ENCODE results near the gene MYO10.
"Not testable (repeated sequence)": the region's sequence is repeated elsewhere in the genome, so short reads cannot be mapped to it uniquely, and the experiment has no call there.

Gene MYO10

GRCh38 chr5:16936150-16936988 lies at the start of gene MYO10:
MYO10 (minus strand) TSS chr5:16936288; CDS start chr5:16935808, 480 bp downstream.
- DNase-seq (ENCODE audit: low read depth in 1 of 2, low spot score in 1 of 2), result peak; percentile 11 to 53

DNA sequence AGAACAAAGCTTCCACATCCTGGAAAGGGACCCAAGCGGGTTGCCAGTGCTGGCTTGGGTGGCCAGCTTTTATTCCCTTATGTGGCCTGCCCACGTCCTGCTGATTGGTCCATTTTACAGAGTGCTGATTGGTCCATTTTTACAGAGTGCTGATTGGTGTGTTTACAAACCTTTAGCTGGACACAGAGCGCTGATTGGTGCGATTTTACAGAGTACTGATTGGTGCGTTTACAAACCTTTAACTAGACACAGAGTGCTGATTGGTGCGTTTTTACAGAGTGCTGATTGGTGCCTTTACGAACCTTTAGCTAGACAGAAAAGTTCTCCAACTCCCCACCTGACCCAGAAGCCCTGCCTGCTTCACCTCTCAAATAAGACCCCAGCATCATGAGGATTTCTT lies 49.2 kb upstream of the MYO10 start:
- not testable (repeated sequence) for DNase-seq (ENCODE audit: low read depth in 1 of 2, low spot score in 1 of 2)

GRCh38 chr5:16983972-16984371 lies 47.9 kb upstream of the MYO10 start:
- DNase-seq (ENCODE audit: low read depth in 1 of 2, low spot score in 1 of 2), result no peak

DNA sequence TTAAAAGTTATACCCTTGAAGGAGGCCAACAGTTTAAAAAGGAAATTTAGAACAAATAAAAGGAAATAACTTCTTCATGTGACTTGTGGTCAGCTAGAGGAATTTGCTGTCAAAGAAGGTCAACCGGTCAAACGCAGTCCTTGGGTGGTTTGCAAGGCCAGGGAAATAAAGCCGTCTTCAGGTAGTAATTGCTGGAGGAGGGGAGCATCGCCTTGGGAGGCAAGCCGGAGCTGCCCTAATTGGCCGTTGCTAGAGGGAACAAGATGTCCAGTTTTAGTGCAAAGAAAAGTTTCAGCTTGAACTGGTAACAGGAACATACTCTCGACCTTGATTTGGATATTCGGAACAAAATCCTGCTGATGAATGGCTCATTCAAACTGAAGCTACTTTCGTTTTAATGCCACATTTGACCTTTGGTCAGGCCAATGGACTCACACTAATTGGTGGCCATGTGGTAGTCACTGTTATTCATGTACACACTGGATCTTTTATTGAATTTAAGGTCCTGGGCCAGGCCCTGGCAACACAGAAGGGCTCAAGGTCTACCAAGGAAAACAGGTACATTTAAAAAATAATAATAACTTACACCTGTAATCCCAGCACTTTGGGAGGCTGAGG lies 47.0 kb upstream of the MYO10 start:
- no peak for DNase-seq (ENCODE audit: low read depth in 1 of 2, low spot score in 1 of 2)

DNA sequence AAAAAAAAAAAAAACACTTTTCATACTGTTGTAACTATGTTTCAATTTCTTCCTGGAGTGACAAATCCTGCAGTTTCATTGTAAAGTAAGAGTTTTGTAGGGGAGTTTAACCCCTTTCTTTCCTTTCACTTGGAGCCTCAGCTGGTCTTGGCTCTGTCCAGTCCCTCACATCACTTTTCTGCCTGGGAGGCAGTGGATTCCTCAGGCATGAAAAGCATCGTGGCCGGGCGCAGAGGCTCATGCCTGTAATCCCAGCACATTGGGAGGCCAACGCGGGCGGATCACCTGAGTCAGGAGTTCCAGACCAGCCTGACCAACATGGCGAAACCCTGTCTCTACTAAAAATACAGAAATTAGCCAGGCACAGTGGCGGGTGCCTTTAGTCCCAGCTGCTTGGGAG lies 45.6 kb upstream of the MYO10 start:
- DNase-seq (ENCODE audit: low read depth in 1 of 2, low spot score in 1 of 2), result no peak

DNA sequence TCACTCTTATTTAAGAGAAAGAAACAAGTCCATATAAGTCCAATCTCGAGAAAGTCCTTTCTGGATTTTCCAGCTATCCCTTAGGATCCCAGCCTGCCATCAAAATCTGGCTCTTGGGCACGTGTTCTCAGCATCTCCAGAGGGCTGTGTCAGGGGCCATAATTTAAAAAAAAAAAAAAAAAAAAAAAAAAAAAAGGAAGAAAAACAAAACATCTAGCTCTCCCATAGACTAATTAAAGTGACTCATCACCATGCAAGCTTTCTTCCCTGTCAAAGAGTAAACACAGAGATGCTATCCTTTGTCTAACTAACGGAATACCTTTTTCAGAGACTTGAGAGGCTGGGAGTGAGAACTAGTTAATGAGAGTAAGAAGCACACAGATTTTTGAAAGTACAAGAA lies 44.9 kb upstream of the MYO10 start:
- no peak for DNase-seq (ENCODE audit: low read depth in 1 of 2, low spot score in 1 of 2)

DNA sequence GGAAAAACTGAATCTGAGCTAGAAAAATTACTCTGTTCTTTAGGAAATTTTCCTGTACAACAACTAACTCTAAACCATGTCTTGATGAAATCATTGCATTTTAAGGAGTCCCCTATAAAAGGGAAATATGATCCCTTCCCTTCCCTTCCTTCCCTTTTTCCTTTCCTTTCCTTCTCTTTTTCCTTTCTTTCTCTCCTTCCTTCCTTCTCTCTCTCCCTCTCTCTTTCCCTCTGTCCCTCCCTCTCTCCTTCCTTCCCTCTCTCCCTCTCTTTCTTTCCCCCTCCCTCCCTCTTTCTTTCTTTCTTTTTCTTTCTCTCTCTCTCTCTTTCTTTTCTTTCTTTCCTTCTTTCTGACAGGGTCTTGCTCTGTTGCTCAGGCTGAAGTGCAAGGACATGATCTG lies 42.2 kb upstream of the MYO10 start:
- DNase-seq (ENCODE audit: low read depth in 1 of 2, low spot score in 1 of 2), result no peak

- DNase-seq (ENCODE audit: low read depth in 1 of 2, low spot score in 1 of 2), result no peak
These were observed 40.5 kb upstream of the MYO10 start for GRCh38 chr5:16976625-16977008.

GRCh38 chr5:16975950-16976624 lies 40.0 kb upstream of the MYO10 start:
- no peak for DNase-seq (ENCODE audit: low read depth in 1 of 2, low spot score in 1 of 2)

DNA sequence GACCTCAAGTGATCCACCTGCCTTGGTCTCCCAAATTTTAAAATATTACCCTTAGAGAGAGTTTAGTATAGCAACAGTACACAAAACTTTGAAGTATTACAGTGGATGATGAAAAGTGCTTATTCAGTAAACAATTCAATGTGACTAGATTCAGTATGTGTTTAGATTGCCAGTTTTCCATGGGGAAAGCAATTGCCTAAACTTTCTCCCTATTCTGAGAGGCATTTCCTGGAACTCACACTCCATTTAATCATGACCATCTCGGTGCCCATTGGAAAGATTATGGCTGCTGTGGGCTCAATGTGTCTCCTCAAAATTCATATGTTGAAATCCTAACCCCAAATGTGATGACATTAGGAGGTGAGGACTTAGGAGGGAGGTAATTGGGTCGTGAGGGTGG lies 38.9 kb upstream of the MYO10 start:
- DNase-seq (ENCODE audit: low read depth in 1 of 2, low spot score in 1 of 2), result no peak

GRCh38 chr5:16970826-16971225 lies 34.7 kb upstream of the MYO10 start:
- no peak for DNase-seq (ENCODE audit: low read depth in 1 of 2, low spot score in 1 of 2)

DNA sequence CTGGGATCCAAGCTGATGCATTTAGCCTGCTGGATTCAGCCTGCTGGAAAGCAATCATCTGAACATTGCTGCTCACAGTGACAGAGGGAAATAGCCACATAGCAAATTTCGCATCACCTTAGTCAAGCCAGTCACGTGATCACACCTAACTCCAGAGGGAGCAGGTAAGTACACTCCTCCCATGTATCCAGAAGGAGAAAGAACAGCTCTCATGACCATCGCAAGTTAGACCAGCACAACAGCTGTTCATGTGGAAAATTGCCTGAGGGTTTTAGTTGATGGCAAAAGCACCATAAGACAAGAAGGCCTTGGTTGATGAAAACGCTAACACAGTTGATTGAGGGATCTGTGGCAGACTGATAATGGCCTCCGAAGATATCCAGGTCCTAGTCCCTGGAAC lies 34.2 kb upstream of the MYO10 start:
- no peak for DNase-seq (ENCODE audit: low read depth in 1 of 2, low spot score in 1 of 2)

GRCh38 chr5:16965581-16965980 lies 29.5 kb upstream of the MYO10 start:
- no peak for DNase-seq (ENCODE audit: low read depth in 1 of 2, low spot score in 1 of 2)

DNA sequence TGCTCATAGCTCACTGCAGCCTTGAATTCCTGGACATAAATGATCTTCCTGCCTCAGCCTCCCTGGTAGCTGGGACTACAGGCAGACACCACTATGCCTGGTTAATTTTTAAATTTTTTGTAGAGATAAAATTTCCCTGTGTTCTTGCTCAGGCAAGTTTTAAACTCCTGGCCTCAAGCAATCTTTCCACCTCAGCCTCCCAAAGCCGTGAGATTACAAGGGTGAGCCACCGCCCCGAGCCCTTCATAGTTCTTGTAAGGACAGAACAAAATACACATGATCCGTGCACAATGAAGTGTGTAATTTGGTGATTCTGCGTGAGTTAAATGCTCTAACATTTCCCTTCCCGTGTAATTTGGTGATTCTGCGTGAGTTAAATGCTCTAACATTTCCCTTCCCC lies 27.7 kb upstream of the MYO10 start:
- no peak for DNase-seq (ENCODE audit: low read depth in 1 of 2, low spot score in 1 of 2)

GRCh38 chr5:16961131-16961530 lies 25.0 kb upstream of the MYO10 start:
- DNase-seq (ENCODE audit: low read depth in 1 of 2, low spot score in 1 of 2), result no peak

DNA sequence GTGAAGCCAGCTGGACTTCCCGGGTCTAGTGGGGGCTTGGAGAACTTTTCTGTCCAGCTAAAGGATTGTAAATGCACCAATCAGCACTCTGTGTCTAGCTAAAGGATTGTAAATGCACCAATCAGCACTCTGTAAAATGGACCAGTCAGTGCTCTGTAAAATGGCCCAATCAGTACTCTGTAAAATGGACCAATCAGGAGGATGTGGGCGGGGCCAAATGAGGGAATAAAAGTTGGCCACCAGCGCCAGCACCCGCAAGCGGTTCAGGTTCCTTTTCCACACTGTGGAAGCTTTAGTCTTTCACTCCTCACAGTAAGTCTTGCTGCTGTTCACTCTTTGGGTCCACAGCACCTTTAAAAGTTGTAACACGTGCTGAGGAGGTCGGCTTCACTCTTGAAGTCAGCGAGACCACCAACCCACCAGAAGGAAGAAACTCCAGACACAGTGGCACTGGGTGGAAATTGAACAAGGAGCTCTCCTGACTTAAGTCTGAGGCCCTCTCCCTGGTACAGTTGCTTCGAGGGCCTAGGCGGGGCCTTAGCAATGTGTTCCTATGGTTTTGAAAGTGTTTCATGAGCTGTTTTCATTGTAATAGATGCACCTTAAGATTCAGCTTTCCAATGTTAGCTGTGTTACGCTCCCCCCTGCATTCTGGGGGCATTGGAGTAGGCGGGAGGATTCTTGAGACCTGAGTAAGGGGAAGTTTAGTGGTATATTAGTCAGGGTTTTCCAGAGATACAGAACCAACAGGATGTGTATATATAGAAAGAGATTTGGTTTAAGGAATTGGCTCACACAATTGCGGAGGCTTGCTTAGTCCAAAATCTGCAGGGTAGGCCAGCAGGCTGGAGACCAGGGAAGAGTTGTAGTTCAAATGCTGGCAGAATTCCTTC lies 21.5 kb upstream of the MYO10 start:
- DNase-seq (ENCODE audit: low read depth in 1 of 2, low spot score in 1 of 2), result no peak

DNA sequence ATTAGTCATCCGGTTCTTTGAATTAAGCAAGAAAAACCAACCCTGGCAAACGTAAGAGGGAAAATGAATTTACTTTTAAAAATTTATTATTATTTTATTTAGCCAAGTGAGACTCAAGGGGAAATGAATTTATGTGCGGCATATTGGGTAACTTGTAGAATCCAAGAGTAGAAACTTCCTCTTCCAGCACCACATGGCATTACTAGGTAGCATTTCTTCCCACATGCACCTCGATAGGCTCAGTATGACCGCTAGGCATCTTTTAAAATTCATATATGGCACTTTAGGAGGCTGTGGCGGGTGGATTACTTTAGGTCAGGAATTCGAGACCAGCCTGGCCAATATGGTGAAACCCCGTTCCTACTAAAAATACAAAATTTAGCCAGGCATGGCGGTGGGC lies 17.6 kb upstream of the MYO10 start:
- no peak for DNase-seq (ENCODE audit: low read depth in 1 of 2, low spot score in 1 of 2)

- DNase-seq (ENCODE audit: low read depth in 1 of 2, low spot score in 1 of 2), result no peak
These were observed 17.0 kb upstream of the MYO10 start for GRCh38 chr5:16952968-16953671.

- DNase-seq (ENCODE audit: low read depth in 1 of 2, low spot score in 1 of 2), result no peak
These were observed 10.6 kb upstream of the MYO10 start for GRCh38 chr5:16946725-16947124.

DNA sequence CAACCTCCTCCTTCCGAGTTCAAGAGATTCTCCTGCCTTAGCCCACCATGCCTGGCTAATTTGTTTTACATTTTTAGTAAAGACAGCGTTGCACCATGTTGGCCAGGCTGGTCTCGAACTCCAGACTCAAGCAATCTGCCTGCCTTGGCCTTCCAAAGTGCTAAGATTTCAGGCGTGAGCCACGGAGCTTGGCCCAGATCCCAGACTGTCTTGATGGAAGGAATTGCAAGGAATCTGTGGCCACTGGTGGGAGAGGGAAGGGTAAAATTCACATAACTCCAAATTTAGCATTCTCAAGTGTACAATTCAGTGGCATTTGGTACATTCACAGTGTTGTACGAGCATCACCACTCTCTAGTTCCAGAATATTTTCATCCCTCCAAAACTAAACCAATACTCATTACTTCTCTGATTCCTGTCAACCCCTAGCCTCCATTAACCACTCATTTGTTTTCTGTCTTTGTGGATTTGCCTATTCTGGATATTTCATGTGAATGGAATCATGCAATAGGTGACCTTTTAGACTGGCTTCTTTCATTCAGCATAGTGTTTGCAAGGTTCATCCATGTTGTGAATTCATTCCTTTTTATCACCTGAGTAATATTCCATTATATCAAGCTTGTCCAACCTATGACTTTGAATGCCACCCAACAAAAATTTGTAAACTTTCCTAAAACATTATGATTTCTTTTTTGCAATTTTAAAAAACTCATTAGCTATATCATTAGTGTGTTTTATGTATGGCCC lies 8.9 kb upstream of the MYO10 start:
- no peak for DNase-seq (ENCODE audit: low read depth in 1 of 2, low spot score in 1 of 2)
